CD14-positive monocyte (primary cell): ENCODE data around the gene DYNLL1. TPM values are rescaled to one million over a fixed set of nuclear protein-coding genes. Genes with fewer than 3 reads are reported as not detected.
"Not testable (repeated sequence)": the region's sequence is repeated elsewhere in the genome, so short reads cannot be mapped to it uniquely, and the experiment has no call there.

Experiments used
- DNase-seq, 3 donors: peaks; one replicate each; pipeline ENCODE4 v3.0.0-alpha.2; 2011 to 2022
- H2AFZ ChIP-seq: 2 replicates; pipeline ENCODE4 v1.6.0; 2012; ENCODE audit warnings: mild to moderate bottlenecking, low read depth, low read length, inconsistent platforms; ENCODE audit not compliant: insufficient read depth, poor library complexity, severe bottlenecking
- H3K27ac ChIP-seq, 2 donors: 1 replicate in 1 of 2; 2 replicates in 1 of 2; pipeline ENCODE4 v1.5.1; 2012 to 2013; ENCODE audit warnings: low read length in 2 of 2, control low read depth in 1 of 2, inconsistent platforms in 1 of 2, low read depth in 1 of 2, mild to moderate bottlenecking in 1 of 2
- H3K27me3 ChIP-seq, 2 donors: one replicate each; pipeline versions ENCODE4 v1.6.0 to v1.6.1; 2011 to 2013; ENCODE audit warnings: low read length in 2 of 2; ENCODE audit not compliant: control insufficient read depth in 2 of 2, insufficient read depth in 2 of 2
- H3K36me3 ChIP-seq, 2 donors: replicated peaks in 1 of 2; 1 replicate in 1 of 2; 2 replicates in 1 of 2; pipeline versions ENCODE4 v1.5.1 to v1.6.1; 2012 to 2013; ENCODE audit warnings: low read length in 2 of 2, control low read depth in 1 of 2, inconsistent platforms in 1 of 2, mild to moderate bottlenecking in 1 of 2; ENCODE audit not compliant: insufficient read depth in 2 of 2, control insufficient read depth in 1 of 2
- H3K4me1 ChIP-seq, 2 donors: 1 replicate in 1 of 2; 2 replicates in 1 of 2; pipeline versions ENCODE4 v1.5.1 to v1.6.1; 2012 to 2013; ENCODE audit warnings: low read length in 2 of 2, control low read depth in 1 of 2, inconsistent platforms in 1 of 2, mild to moderate bottlenecking in 1 of 2, moderate library complexity in 1 of 2; ENCODE audit not compliant: insufficient read depth in 2 of 2, control insufficient read depth in 1 of 2
- H3K4me2 ChIP-seq: replicated peaks from 2 replicates; pipeline ENCODE3; 2012; ENCODE audit warnings: low read length, moderate library complexity, mild to moderate bottlenecking; ENCODE audit not compliant: poor library complexity, severe bottlenecking; ENCODE audit errors: extremely low read depth
- H3K4me3 ChIP-seq, 3 experiments: fragments of 200-600 bp in 1 of 3; sonication (generic) in 1 of 3; replicated peaks in 1 of 3; 1 replicate in 2 of 3; 2 replicates in 1 of 3; pipeline ENCODE4 v1.5.1; 2011 to 2013; ENCODE audit warnings: low read length in 3 of 3, mild to moderate bottlenecking in 3 of 3, control low read depth in 2 of 3, low read depth in 2 of 3, inconsistent platforms in 1 of 3, moderate library complexity in 1 of 3
- H3K79me2 ChIP-seq: 2 replicates; pipeline ENCODE4 v1.6.0; 2012; ENCODE audit warnings: mild to moderate bottlenecking, control low read depth, inconsistent platforms, low read length, moderate library complexity; ENCODE audit not compliant: insufficient read depth
- H3K9ac ChIP-seq: 2 replicates; pipeline ENCODE4 v1.6.0; 2017; ENCODE audit warnings: low read length, mild to moderate bottlenecking; ENCODE audit not compliant: insufficient read depth, poor library complexity, severe bottlenecking
- H3K9me3 ChIP-seq, 2 donors: replicated peaks in 1 of 2; 1 replicate in 1 of 2; 2 replicates in 1 of 2; pipeline versions ENCODE4 v1.5.1 to v1.6.1; 2012 to 2013; ENCODE audit warnings: low read length in 2 of 2, control low read depth in 1 of 2; ENCODE audit not compliant: control insufficient read depth in 1 of 2, insufficient read depth in 1 of 2
- H4K20me1 ChIP-seq: 2 replicates; pipeline ENCODE4 v1.6.0; 2012; ENCODE audit warnings: mild to moderate bottlenecking, low read length, control low read depth, moderate library complexity; ENCODE audit not compliant: insufficient read depth
- H3K27ac Mint-ChIP-seq, 7 donors: one replicate each; pipeline ENCODE4 v1.8.0; 2020; ENCODE audit warnings: mild to moderate bottlenecking in 7 of 7, mixed read lengths in 7 of 7, moderate library complexity in 6 of 7, inconsistent platforms in 2 of 7
- H3K27me3 Mint-ChIP-seq, 3 donors: one replicate each; pipeline ENCODE4 v1.8.0; 2021 to 2022; ENCODE audit warnings: low read depth in 3 of 3, mild to moderate bottlenecking in 3 of 3, mixed read lengths in 3 of 3, moderate library complexity in 3 of 3, inconsistent platforms in 1 of 3
- H3K36me3 Mint-ChIP-seq, 2 donors: one replicate each; pipeline ENCODE4 v1.8.0; 2020; ENCODE audit warnings: mixed read lengths in 2 of 2, inconsistent platforms in 1 of 2, mild to moderate bottlenecking in 1 of 2
- H3K4me1 Mint-ChIP-seq: one replicate; pipeline ENCODE4 v1.8.0; 2020; ENCODE audit warnings: mild to moderate bottlenecking, mixed read lengths
- H3K4me3 Mint-ChIP-seq, 2 donors: one replicate each; pipeline ENCODE4 v1.8.0; 2020; ENCODE audit warnings: mild to moderate bottlenecking in 2 of 2, mixed read lengths in 2 of 2, moderate library complexity in 1 of 2
- H3K9me3 Mint-ChIP-seq, 7 donors: one replicate each; pipeline ENCODE4 v1.8.0; 2020 to 2022; ENCODE audit warnings: mixed read lengths in 7 of 7, mild to moderate bottlenecking in 6 of 7, moderate library complexity in 6 of 7, inconsistent platforms in 2 of 7
- CTCF ChIP-seq: fragments of 200-600 bp; IDR thresholded peaks from one replicate; pipeline ENCODE4 v1.8.0; 2022; ENCODE audit warnings: antibody characterized with exemption, mild to moderate bottlenecking
- WGBS: methylation state at CpG from one replicate; pipeline ENCODE4 v1.1.5; 2013; ENCODE audit warnings: missing lambda C conversion rate; ENCODE audit not compliant: insufficient coverage; 5-methylcytosine and 5-hydroxymethylcytosine counted together
- intact Hi-C, 2 donors: fragments of 100-400 bp; cut with micrococcal nuclease; formaldehyde crosslinking; loops; one replicate each; pipeline versions ENCODE4 v1.15.0 to v1.15.1; 2023
- polyA plus RNA-seq, 3 donors: library from polyadenylated mRNA; depleted of rRNA in 1 of 3; unstranded in 2 of 3; stranded (reverse) in 1 of 3; fragments of 300-500 nt in 2 of 3; fragments of >200 nt in 1 of 3; fragmentation: Illumina TruSeq in 2 of 3; gene quantifications; 1 replicate in 2 of 3; 2 replicates in 1 of 3; pipeline ENCODE4 v1.2.3, GENCODE V29; 2012 to 2021

The DYNLL1 gene
- polyA plus RNA-seq, 3 donors = 184 to 504 (median 486) TPM

DNA sequence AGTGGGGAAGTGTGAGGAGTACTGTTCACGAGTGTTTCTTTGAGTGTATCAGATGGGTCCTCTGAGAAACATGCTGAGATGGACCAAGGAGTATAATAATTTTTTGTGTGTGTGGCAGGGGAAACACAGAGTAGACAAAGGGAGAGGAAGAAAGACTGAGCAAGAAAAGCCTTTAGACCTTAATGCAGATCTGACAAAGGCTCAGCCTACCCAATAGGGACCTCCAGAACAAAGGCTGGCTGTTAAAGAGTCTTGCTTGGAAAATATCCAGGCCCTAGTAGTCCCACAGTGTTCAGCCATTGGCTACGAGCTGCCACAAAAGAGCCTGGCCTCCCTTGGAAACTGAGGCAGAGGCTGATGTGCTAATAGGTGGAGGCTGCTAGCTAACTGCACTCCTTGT is 19.6 kb downstream of the DYNLL1 start:
- Mint-ChIP-seq H3K27ac (no peak overlapping the region), H3K36me3 (peaks cover 24 to 59% of the 10 kb centered on the region in 2 donors), H3K27me3 (peaks cover 0 to 1% (median 0%) of the 10 kb centered on the region in 3 donors), H3K9me3 (no peaks in the 10 kb centered on the region), H3K4me1 (no peaks in the 10 kb centered on the region), H3K4me3 (no peak overlapping the region)
- peaks cover 40 to 58% of the 10 kb centered on the region in 2 donors for H3K36me3 ChIP-seq
- intact Hi-C loops = no loop called here
- H3K27ac ChIP-seq = no peak overlapping the region
- H3K4me3 ChIP-seq = no peak overlapping the region
- H3K4me2 ChIP-seq = no peak overlapping the region
- no peaks in the 10 kb centered on the region for H3K27me3 ChIP-seq
- no peak for TF ChIP-seq CTCF
- no peak overlapping the region for H3K9ac ChIP-seq
- no peaks in the 10 kb centered on the region for H3K4me1 ChIP-seq
- H2AFZ ChIP-seq = no peak overlapping the region
- H3K79me2 ChIP-seq = no peaks in the 10 kb centered on the region
- WGBS = 96% methylated on average over 2 of the region's 2 CpGs
- no peaks in the 10 kb centered on the region for H4K20me1 ChIP-seq
- no peak for DNase-seq
- no peaks in the 10 kb centered on the region for H3K9me3 ChIP-seq

DNA sequence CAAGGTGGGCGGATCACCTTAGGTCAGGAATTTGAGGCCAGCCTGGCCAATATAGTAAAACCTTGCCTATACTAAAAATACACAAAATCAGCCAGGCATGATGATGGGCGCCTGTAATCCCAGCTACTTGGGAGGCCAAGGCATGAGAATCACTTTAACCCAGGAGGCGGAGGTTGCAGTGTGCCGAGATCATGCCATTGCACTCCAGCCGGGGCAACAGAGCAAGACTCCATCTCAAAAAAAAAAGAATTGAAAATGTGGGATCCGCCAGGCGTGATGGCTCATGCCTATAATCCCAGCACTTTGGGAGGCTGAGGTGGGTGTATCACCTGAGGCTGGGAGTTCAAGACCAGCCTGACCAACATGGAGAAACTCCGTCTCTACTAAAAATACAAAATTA is 23.4 kb downstream of the DYNLL1 start:
- H3K4me2 ChIP-seq, H2AFZ ChIP-seq, H3K9me3 ChIP-seq, H3K79me2 ChIP-seq, H3K27ac ChIP-seq, DNase-seq, H4K20me1 ChIP-seq, H3K9ac ChIP-seq, intact Hi-C loops, H3K27me3 Mint-ChIP-seq, H3K4me3 ChIP-seq, H3K4me1 Mint-ChIP-seq, H3K27me3 ChIP-seq, H3K4me3 Mint-ChIP-seq, H3K4me1 ChIP-seq, H3K27ac Mint-ChIP-seq, H3K9me3 Mint-ChIP-seq: not testable (repeated sequence)
- peaks cover 38 to 63% of the 10 kb centered on the region in 2 donors for H3K36me3 ChIP-seq
- 100% methylated on average over 5 of the region's 8 CpGs for WGBS
- H3K36me3 Mint-ChIP-seq = peaks cover 20 to 66% of the 10 kb centered on the region in 2 donors
